HPDE6-E6E7 (cell line): ENCODE results near the gene TBX15.

ENCODE experiments used
- DNase-seq: peaks from one replicate; pipeline ENCODE4 v3.0.0; 2011; ENCODE audit warnings: missing footprints; ENCODE audit errors: extremely low spot score

Gene TBX15

GRCh38 chr1:118890851-118891384 is 97.2 kb downstream of the TBX15 start:
- DNase-seq, result no peak

DNA sequence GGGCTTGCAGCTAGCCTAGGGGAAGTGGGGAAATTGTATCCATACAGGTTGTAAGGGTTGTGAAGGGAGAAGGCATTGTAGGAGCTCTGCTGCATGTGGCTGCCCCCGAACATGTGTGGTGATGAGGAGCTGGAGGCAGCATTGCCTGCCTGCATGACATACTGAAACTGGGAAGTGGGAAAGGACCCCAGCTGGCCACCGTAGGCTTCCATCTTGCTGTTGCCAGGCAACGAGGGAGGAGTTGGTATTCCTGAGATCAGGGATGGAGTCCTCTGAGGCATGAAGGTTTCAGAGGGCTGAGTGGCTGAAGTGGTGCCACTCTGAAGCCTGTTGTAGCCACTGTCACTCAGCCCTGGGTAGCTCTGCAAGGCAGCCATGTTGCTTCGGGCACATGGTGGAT is 103.2 kb downstream of the TBX15 start:
- DNase-seq, result no peak

DNA sequence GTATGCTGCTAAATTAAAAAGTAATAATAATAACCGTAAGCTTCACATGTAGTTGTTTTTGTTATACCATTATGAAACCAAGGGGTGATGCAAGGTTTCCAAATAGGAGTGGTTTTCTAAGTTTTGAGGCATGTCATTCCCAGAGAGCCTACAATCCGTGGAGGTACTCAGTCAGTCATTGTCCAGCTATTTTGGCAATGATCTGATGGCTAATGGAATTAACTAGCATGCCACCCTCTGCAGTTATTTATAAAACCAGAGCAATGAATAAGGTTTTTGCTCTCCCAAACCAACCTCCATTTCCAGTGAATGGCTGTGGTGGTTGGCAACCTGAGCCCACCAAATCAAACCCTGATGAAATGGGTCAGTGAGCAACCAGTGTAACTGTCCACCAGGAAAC is 106.4 kb downstream of the TBX15 start:
- DNase-seq, result no peak

GRCh38 chr1:118878661-118879060 is 109.5 kb downstream of the TBX15 start:
- no peak for DNase-seq

DNA sequence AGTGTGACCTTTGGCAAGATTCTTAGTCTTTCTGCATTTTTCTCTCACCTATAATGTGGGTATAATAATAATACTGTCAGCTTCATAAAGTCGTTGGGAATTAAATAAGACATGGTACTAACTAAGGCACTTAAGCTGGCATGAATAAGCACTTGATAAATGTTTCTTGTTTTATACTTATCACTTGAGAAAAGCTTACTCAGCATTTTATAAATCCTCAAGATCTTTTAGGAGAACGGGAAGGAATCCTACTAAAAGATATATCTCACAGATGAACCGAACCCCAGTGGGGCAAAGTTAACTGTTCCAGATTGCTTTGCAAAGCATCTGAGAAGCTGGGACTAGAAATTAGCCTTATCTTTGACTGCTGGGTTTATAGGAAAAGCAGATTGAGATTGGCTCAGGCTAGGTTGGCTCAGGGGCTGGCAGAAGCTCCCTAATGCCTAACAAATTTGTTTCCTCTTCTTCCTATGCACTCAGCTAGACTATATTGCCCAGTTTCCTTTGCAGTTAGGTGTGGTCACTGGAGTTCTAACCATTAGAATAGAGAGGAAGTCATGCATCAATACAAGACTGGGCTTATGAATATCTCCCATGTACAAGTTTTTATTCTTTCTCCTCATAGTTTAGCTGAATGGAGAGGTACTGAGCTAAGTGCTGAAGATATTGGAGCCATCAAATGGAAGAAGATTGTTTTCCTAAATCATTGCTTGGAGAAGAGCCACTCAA is 110.3 kb downstream of the TBX15 start:
- no peak for DNase-seq

DNA sequence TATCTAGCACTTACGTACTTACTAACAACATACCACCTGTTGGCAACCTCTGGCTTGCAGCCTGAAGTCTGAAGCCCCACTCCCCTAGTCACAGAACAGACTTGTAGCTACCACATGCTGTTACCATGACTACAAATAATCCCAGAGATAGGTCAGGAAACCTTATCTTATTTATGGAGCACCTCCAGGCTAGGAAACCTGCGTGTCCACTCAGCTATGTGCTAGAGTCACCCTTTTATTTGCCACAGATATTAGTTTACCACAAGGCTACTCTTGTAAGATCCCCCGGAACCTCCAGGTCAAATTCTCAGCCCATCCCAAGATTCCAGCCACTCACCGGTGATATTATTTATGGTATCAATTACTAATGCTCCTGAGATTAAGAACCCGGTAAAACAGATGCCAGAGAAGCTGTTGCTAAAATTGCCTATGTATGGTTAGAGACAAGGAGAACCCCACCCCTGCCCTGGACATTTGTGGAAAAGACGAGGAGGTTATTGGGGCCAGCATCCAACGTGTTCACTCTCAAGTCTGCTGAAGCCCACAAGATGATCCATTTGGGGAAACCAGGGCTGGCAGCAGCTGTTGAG is 116.5 kb downstream of the TBX15 start:
- no peak for DNase-seq

DNA sequence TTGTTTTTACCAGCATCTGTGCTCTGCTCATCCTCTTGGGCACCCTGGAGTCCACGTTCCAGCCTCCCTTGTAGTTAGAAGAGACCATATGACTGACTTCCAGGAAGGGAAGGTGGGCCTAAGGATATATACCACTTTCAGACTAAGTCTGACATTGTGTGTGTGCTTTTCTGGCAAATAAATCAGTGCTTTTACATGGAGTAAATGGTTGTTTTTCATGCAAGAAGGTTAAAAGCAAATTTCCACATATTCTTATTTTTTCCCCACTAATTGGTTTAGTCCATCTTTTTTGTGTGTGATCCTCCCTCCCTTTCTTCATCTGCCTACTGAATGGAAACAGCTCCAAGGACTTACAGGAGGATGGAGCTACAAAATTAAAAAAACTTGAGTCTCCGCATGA is 119.8 kb downstream of the TBX15 start:
- no peak for DNase-seq

DNA sequence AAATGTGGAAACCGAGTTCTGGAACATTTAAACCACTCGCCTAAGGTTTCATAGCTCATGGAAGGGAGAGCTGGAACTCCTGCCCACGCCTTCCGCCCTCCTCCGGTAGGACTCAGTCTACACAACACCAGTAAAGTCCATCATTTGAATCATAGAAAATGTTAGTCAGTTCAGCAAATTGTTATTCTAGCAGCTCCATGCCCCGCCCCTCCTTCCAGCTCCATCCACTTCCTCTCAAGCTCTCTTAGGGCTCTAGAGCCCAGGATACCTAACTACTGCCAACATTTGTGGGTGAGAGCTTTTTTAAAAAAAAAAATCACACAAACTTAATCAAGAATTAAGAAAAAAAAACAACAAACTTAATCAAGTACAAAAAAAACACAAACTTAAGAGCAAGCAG is 121.8 kb downstream of the TBX15 start:
- DNase-seq, result no peak

- no peak for DNase-seq
These were observed 124.5 kb downstream of the TBX15 start for GRCh38 chr1:118863688-118864087.

DNA sequence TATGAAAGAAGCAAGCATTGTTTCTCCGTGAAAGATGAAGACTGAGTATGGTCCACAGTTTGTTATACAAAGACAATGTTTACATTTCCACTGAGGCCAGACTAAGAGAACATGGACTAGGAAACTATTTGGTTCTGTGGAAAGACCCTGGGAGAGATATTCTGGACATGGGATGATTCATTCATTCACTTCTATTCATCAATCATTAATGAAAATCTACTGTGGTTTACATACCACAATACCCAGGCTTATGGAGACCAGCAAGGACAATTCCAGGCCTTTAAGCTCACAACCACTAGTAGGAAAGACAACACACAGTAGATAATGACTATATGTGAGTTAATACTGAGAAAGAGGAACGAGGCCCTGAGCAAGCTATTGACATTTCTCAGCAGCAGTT is 125.4 kb downstream of the TBX15 start:
- DNase-seq, result no peak

DNA sequence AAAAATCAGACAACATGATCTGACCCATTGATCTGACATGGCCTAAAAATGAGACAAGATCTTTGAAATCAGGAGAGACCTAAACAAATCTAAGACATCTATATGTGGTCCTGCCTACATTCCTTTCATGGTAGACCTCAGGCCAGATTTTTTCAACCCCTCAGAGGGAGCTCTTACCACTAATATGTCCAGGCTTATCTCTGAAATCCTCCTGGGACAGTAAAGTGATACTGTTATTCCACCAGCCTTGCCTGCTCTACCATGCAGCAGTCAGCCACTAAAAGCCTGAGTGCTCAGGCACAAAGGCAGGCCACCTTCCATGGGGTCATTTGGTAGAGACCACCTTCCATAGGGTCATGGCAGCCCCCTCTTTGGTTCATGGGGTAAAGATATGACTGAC is 126.9 kb downstream of the TBX15 start:
- DNase-seq, result no peak

DNA sequence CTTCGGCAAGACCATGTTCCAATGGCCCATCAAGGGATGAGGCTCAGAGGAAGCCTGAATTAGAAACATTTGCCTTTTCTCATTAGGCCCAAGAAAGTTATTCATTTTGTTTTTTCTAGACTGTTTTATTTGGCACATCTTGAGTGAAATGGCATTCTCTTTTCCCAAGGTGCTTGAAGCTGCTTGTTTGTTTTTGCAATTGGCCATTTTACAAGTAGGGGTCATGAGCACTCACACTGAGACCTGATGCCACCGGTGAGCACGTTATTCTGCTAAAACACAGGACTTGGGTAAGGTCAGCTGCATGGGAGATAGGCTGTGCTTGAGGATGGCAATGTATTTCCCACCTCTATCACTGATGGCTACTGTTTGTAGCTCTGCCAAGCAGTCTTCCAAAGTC is 128.1 kb downstream of the TBX15 start:
- DNase-seq, result no peak

- no peak for DNase-seq
These were observed 141.7 kb downstream of the TBX15 start for GRCh38 chr1:118846443-118846842.

DNA sequence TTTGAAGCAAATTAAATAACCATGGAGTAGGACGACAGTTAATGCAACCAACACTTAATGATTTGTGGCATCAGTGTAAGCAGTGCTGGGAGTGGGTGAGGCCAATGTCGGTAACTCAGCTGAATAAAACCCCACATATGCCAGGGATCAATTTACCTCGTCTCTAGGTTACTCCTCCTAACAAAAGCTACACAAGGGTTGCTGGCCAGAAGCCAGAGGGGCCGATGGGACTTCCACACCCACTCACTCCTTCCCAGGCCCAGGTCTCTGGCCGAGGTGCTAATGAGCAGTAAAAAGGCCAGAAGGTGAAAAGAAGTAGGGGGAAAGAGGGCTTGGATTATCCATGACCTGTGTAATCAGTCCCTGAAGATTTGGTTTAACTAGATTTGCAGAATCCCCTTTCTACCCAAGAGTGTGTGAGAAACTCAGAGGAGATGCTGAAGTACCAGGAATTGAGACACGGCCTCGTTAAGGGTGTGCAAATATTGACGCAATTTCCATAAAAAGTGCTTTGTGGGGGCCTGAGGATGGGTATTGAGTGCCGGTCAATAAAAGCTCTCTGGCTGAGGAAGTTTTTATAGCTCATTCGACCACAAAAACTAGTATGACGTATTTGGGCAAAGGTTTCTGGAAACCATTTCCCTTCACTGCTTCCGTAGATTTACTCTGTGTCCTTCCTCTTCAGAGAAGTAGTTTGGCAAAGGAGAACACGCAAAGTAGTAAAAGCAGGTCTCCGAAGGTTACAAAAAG is 145.5 kb downstream of the TBX15 start:
- no peak for DNase-seq

GRCh38 chr1:118841521-118841920 is 146.6 kb downstream of the TBX15 start:
- DNase-seq, result no peak
